Caco-2 (cell line): ENCODE results near the gene FCHSD2. TPM values are rescaled to one million over a fixed set of nuclear protein-coding genes. Genes with fewer than 3 reads are reported as not detected.
"Not testable (repeated sequence)": the region's sequence is repeated elsewhere in the genome, so short reads cannot be mapped to it uniquely, and the experiment has no call there.

Experiments
- BruUV-seq: library from RNA; stranded (reverse); fragments of 400-500 nt; replicated peaks from 2 replicates; lab custom pipeline; 2021; lab: Mats Ljungman, UMichigan
- CTCF ChIA-PET: fragments of 300-600 bp; sonication (Branson Sonifier 250); formaldehyde crosslinking; loops from one replicate; lab custom pipeline; 2022; ENCODE audit warnings: antibody characterized with exemption; lab: Charles Lee
- POLR2A ChIA-PET: fragments of 300-600 bp; sonication (Branson Sonifier 250); formaldehyde crosslinking; loops from one replicate; lab custom pipeline; 2022; ENCODE audit warnings: antibody characterized with exemption; lab: Charles Lee
- DNase-seq, 2 experiments: peaks; one replicate each; pipeline versions ENCODE4 v3.0.0 to v3.0.0-alpha.2; 2020 to 2022
- H3K27me3 ChIP-seq: replicated peaks from 2 replicates; pipeline ENCODE4 v1.6.0; 2011; ENCODE audit warnings: low read length; ENCODE audit not compliant: control insufficient read depth, insufficient read depth
- H3K36me3 ChIP-seq: 2 replicates; pipeline ENCODE4 v1.5.1; 2011; ENCODE audit warnings: low read length; ENCODE audit not compliant: control insufficient read depth, insufficient read depth
- H3K4me1 ChIP-seq: fragments of 250-450 bp; sonication (Bioruptor Pico); 2 replicates; pipeline ENCODE4 v1.5.1; 2020; ENCODE audit warnings: mild to moderate bottlenecking
- H3K4me3 ChIP-seq: 2 replicates; pipeline ENCODE4 v1.5.1; 2011; ENCODE audit warnings: low read depth, mild to moderate bottlenecking, control low read depth, low read length
- H3K9me3 ChIP-seq: fragments of 250-450 bp; sonication (Bioruptor Pico); 2 replicates; pipeline ENCODE4 v1.5.1; 2020; ENCODE audit warnings: mild to moderate bottlenecking, moderate library complexity
- H3K27ac Mint-ChIP-seq: one replicate; pipeline ENCODE4 v1.8.0; 2022; ENCODE audit warnings: mixed read lengths; ENCODE audit not compliant: unreplicated experiment
- H3K27me3 Mint-ChIP-seq: one replicate; pipeline ENCODE4 v1.8.0; 2022; ENCODE audit warnings: mixed read lengths; ENCODE audit not compliant: insufficient read depth, unreplicated experiment
- H3K36me3 Mint-ChIP-seq: one replicate; pipeline ENCODE4 v1.8.0; 2022; ENCODE audit warnings: mild to moderate bottlenecking, mixed read lengths; ENCODE audit not compliant: insufficient read depth, unreplicated experiment
- H3K4me1 Mint-ChIP-seq: one replicate; pipeline ENCODE4 v1.8.0; 2022; ENCODE audit warnings: low read depth, mixed read lengths; ENCODE audit not compliant: unreplicated experiment
- H3K4me3 Mint-ChIP-seq: one replicate; pipeline ENCODE4 v1.8.0; 2022; ENCODE audit warnings: mild to moderate bottlenecking, moderate library complexity, mixed read lengths; ENCODE audit not compliant: unreplicated experiment
- H3K9me3 Mint-ChIP-seq: one replicate; pipeline ENCODE4 v1.8.0; 2022; ENCODE audit warnings: mixed read lengths; ENCODE audit not compliant: unreplicated experiment
- intact Hi-C: fragments of 100-400 bp; cut with micrococcal nuclease; formaldehyde crosslinking; loops from one replicate; pipeline ENCODE4 v1.10.0; 2022; ENCODE audit not compliant: unreplicated experiment
- total RNA-seq: library from RNA; stranded (reverse); gene quantifications from 2 replicates; pipeline ENCODE4 v1.2.3, GENCODE V29; 2022
- TF ChIP-seq, protein P1 (sequence below), 2 experiments: fragments of 200-600 bp in 1 of 2; IDR thresholded peaks; 1 replicate in 1 of 2; 2 replicates in 1 of 2; pipeline versions ENCODE4 v1.5.1 to v1.8.0; 2011 to 2022; ENCODE audit warnings: antibody characterized with exemption in 1 of 2, control low read depth in 1 of 2, inconsistent platforms in 1 of 2, low read depth in 1 of 2, low read length in 1 of 2, mild to moderate bottlenecking in 1 of 2, moderate library complexity in 1 of 2; ENCODE audit not compliant: insufficient read depth in 1 of 2, severe bottlenecking in 1 of 2, unreplicated experiment in 1 of 2

The FCHSD2 gene
- total RNA-seq, 1 experiment from 2014 or later = 32.7 TPM

DNA sequence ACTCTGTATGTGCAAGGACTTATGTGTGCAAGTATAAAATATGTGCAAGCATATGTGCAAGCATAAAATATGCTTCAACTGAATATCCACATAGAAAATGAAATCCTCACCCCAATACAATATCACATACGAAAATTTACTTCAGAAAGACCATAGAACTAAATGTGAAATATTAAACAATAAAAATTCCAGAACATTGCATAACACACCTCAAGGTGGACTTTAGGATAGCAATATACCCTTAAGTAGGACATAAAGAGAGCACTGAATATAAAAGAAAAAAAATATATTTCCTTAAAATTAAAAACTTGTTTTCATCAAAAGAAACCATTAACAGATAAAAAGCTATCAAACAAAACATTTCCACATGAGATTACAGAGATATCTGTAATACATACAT is 67.8 kb downstream of the FCHSD2 start:
- H3K36me3 Mint-ChIP-seq = no peaks in the 10 kb centered on the region
- TF ChIP-seq, protein P1, sequence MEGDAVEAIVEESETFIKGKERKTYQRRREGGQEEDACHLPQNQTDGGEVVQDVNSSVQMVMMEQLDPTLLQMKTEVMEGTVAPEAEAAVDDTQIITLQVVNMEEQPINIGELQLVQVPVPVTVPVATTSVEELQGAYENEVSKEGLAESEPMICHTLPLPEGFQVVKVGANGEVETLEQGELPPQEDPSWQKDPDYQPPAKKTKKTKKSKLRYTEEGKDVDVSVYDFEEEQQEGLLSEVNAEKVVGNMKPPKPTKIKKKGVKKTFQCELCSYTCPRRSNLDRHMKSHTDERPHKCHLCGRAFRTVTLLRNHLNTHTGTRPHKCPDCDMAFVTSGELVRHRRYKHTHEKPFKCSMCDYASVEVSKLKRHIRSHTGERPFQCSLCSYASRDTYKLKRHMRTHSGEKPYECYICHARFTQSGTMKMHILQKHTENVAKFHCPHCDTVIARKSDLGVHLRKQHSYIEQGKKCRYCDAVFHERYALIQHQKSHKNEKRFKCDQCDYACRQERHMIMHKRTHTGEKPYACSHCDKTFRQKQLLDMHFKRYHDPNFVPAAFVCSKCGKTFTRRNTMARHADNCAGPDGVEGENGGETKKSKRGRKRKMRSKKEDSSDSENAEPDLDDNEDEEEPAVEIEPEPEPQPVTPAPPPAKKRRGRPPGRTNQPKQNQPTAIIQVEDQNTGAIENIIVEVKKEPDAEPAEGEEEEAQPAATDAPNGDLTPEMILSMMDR (IDR thresholded peaks at IDR 0.05; ENCODE audit: insufficient read depth in 1 of 2, low read depth in 1 of 2, low read length in 1 of 2, severe bottlenecking in 1 of 2, unreplicated experiment in 1 of 2) = no peak
- no peaks in the 10 kb centered on the region for H3K27me3 Mint-ChIP-seq
- DNase-seq = no peak
- BruUV-seq = no TSS peak
- CTCF ChIA-PET = no interaction called here
- Histone ChIP-seq H3K27me3 (no peaks in the 10 kb centered on the region), H3K9me3 (peaks cover 11% of the 10 kb centered on the region), H3K4me1 (peaks cover 11% of the 10 kb centered on the region), H3K36me3 (no peaks in the 10 kb centered on the region), H3K4me3 (no peak overlapping the region)
- intact Hi-C loops = no loop called here
- peaks cover 12% of the 10 kb centered on the region for H3K9me3 Mint-ChIP-seq
- H3K4me1 Mint-ChIP-seq = peaks cover 12% of the 10 kb centered on the region
- H3K4me3 Mint-ChIP-seq = no peak overlapping the region
- H3K27ac Mint-ChIP-seq = no peak overlapping the region
- POLR2A ChIA-PET = no interaction called here

DNA sequence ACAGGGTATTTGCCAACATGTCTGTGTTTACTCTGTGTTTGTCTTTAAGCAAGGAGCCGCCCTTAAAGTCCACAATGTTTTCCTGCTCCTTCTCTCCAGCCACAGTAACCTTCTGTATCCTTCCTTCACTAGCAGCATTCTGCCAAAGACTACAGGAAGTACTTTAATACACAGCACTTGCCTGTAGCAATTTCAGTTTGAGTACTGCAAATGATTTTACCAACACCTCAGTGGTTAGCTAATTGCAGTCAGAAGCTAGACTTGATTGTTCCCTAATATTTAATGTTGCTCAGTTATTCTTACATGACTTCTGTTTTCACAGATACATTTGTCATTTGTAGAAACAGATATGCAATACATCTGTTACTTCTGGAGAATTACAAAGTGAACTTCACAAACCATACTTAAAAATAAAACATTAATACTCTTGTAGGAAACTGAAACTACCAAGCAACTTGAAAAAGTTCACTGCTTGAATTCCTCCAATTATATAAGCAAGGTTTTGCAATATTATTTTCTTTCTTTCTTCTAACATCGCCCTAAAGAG is 69.1 kb downstream of the FCHSD2 start:
- TF ChIP-seq, protein P1 (IDR thresholded peaks at IDR 0.05; ENCODE audit: insufficient read depth in 1 of 2, low read depth in 1 of 2, low read length in 1 of 2, severe bottlenecking in 1 of 2, unreplicated experiment in 1 of 2) = no peak
- H3K36me3 ChIP-seq = no peaks in the 10 kb centered on the region
- H3K4me3 ChIP-seq = no peak overlapping the region
- peaks cover 10% of the 10 kb centered on the region for H3K9me3 ChIP-seq
- no TSS peak for BruUV-seq
- Mint-ChIP-seq H3K27ac (no peak overlapping the region), H3K27me3 (no peaks in the 10 kb centered on the region), H3K9me3 (peaks cover 10% of the 10 kb centered on the region), H3K4me1 (peaks cover 12% of the 10 kb centered on the region), H3K4me3 (no peak overlapping the region), H3K36me3 (no peaks in the 10 kb centered on the region)
- no peaks in the 10 kb centered on the region for H3K27me3 ChIP-seq
- CTCF ChIA-PET = no interaction called here
- no peak for DNase-seq
- POLR2A ChIA-PET = no interaction called here
- H3K4me1 ChIP-seq = peaks cover 11% of the 10 kb centered on the region
- intact Hi-C loops = no loop called here

DNA sequence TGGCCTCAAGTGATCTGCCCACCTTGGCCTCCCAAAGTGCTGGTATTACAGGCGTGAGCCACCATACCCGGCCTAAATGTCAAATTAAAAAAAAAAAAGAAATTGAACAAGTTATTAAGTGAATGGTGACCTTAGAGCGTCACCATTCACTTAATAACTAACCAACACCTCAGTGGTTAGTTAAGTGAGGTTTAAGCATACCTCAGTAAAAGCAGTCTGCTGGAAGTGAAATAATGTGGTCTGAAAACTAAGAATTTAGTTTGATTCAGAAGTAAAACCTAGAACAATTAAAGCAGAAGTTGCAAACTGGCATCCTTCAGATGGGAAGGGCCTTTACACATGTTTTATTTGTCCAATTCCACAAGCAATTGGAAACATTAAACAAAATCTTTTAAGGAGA is 71.5 kb downstream of the FCHSD2 start:
- Histone ChIP-seq H3K4me3 (no peak overlapping the region), H3K36me3 (no peaks in the 10 kb centered on the region), H3K4me1 (peaks cover 11% of the 10 kb centered on the region), H3K27me3 (no peaks in the 10 kb centered on the region), H3K9me3 (no peaks in the 10 kb centered on the region)
- POLR2A ChIA-PET = no interaction called here
- CTCF ChIA-PET = no interaction called here
- intact Hi-C loops = no loop called here
- H3K27ac Mint-ChIP-seq = no peak overlapping the region
- TF ChIP-seq, protein P1 (IDR thresholded peaks at IDR 0.05; ENCODE audit: insufficient read depth in 1 of 2, low read depth in 1 of 2, low read length in 1 of 2, severe bottlenecking in 1 of 2, unreplicated experiment in 1 of 2) = no peak
- no peaks in the 10 kb centered on the region for H3K27me3 Mint-ChIP-seq
- no peak overlapping the region for H3K4me3 Mint-ChIP-seq
- BruUV-seq = no TSS peak
- H3K36me3 Mint-ChIP-seq = no peaks in the 10 kb centered on the region
- H3K9me3 Mint-ChIP-seq = no peaks in the 10 kb centered on the region
- peaks cover 12% of the 10 kb centered on the region for H3K4me1 Mint-ChIP-seq
- no peak for DNase-seq

DNA sequence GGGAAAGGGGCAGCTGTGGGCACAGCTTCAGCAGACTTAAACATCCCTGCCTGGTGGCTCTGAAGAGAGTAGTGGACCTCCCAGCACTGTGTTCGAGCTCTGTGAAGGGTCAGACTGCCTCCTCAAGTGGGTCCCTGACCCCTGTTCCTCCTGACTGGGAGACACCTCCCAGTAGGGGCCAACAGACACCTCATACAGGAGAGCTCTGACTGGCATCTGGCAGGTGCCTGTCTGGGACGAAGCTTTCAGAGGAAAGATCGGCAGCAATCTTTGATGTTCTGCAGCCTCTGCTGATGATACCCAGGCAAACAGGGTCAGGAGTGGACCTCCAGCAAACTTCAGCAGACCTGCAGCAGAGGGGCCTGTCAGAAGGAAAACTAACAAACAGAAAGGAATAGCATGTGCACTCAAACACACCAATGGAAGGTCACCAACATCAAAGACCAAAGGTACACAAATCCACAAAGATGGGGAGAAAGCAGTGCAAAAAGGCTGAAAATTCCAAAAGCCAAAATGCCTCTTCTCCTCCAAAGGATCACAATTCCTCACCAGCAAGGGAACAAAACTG is 80.2 kb downstream of the FCHSD2 start:
- H3K9me3 ChIP-seq, DNase-seq: not testable (repeated sequence)

DNA sequence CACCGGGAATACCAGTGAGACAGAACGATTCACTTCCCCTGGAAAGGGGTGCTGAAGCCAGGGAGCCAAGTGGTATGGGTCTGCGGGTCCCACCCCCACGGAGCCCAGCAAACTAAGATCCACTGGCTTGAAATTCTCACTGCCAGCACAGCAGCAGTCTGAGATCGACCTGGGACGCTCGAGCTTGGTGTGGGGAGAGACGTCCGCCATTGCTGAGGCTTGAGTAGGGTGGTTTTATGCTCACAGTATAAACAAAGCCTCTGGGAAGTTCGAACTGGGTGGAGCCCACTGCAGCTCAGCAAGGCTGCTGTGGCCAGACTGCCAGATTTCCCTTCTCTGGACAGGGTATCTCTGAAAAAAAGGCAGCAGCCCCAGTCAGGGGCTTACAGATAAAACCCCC is 80.7 kb downstream of the FCHSD2 start:
- H3K4me3 Mint-ChIP-seq, H3K4me3 ChIP-seq, DNase-seq, H3K9me3 ChIP-seq, H3K27me3 ChIP-seq, H3K36me3 ChIP-seq, H3K36me3 Mint-ChIP-seq, intact Hi-C loops, CTCF ChIA-PET, H3K27me3 Mint-ChIP-seq, POLR2A ChIA-PET, H3K9me3 Mint-ChIP-seq, H3K27ac Mint-ChIP-seq, BruUV-seq: not testable (repeated sequence)
- H3K4me1 Mint-ChIP-seq = peaks cover 16% of the 10 kb centered on the region
- H3K4me1 ChIP-seq = peaks cover 16% of the 10 kb centered on the region

More for the DNA sequence above, 80.2 kb downstream of the FCHSD2 start:
- H3K36me3 Mint-ChIP-seq, H3K4me3 Mint-ChIP-seq, POLR2A ChIA-PET, H3K27me3 Mint-ChIP-seq, BruUV-seq, intact Hi-C loops, H3K4me3 ChIP-seq, H3K9me3 Mint-ChIP-seq, H3K27me3 ChIP-seq, H3K27ac Mint-ChIP-seq, CTCF ChIA-PET, H3K36me3 ChIP-seq: not testable (repeated sequence)
- H3K4me1 ChIP-seq = peaks cover 16% of the 10 kb centered on the region
- peaks cover 11% of the 10 kb centered on the region for H3K4me1 Mint-ChIP-seq
